Endodermal cell (in vitro differentiated cells): ENCODE data around the gene RCVRN. TPM values are rescaled to one million over a fixed set of nuclear protein-coding genes. Genes with fewer than 3 reads are reported as not detected.

ENCODE experiments used
- DNase-seq: peaks from one replicate; pipeline ENCODE4 v3.0.0-alpha.2; 2017
- H3K27ac ChIP-seq: 2 replicates; pipeline ENCODE4 v1.5.1; 2013; ENCODE audit warnings: mild to moderate bottlenecking, low read depth, low read length, moderate library complexity
- H3K27me3 ChIP-seq: 2 replicates; pipeline ENCODE4 v1.6.1; 2013; ENCODE audit warnings: mild to moderate bottlenecking, low read length, moderate library complexity; ENCODE audit not compliant: insufficient read depth, control insufficient read depth, poor library complexity, severe bottlenecking
- H3K36me3 ChIP-seq: 2 replicates; pipeline ENCODE4 v1.7.0; 2013; ENCODE audit warnings: mild to moderate bottlenecking, low read length, moderate library complexity; ENCODE audit not compliant: control insufficient read depth, insufficient read depth
- H3K4me1 ChIP-seq: one replicate; pipeline ENCODE4 v1.7.0; 2013; ENCODE audit warnings: low read length; ENCODE audit not compliant: control insufficient read depth, insufficient read depth
- H3K4me3 ChIP-seq: 2 replicates; pipeline ENCODE4 v1.5.1; 2013; ENCODE audit warnings: mild to moderate bottlenecking, low read length, moderate library complexity
- H3K9ac ChIP-seq: 2 replicates; pipeline ENCODE4 v1.6.1; 2013; ENCODE audit warnings: mild to moderate bottlenecking, low read length, moderate library complexity; ENCODE audit not compliant: poor library complexity, severe bottlenecking; ENCODE audit errors: extremely low read depth
- H3K9me3 ChIP-seq: 2 replicates; pipeline ENCODE4 v1.6.1; 2013; ENCODE audit warnings: mild to moderate bottlenecking, low read length, moderate library complexity; ENCODE audit not compliant: control insufficient read depth
- H3K27ac Mint-ChIP-seq: 2 replicates; pipeline ENCODE4 v1.8.0; 2020; ENCODE audit warnings: mixed read lengths
- H3K27me3 Mint-ChIP-seq: 2 replicates; pipeline ENCODE4 v1.8.0; 2021; ENCODE audit warnings: mild to moderate bottlenecking, mixed read lengths; ENCODE audit not compliant: insufficient read depth
- H3K36me3 Mint-ChIP-seq: 2 replicates; pipeline ENCODE4 v1.8.0; 2020; ENCODE audit warnings: low read depth, mixed read lengths
- H3K4me1 Mint-ChIP-seq: 2 replicates; pipeline ENCODE4 v1.8.0; 2020; ENCODE audit warnings: mixed read lengths
- H3K4me3 Mint-ChIP-seq: 2 replicates; pipeline ENCODE4 v1.8.0; 2020; ENCODE audit warnings: mild to moderate bottlenecking, moderate library complexity, mixed read lengths
- H3K9me3 Mint-ChIP-seq: 2 replicates; pipeline ENCODE4 v1.8.0; 2020; ENCODE audit warnings: mild to moderate bottlenecking, mixed read lengths
- WGBS, 2 experiments: methylation state at CpG; one replicate each; pipeline versions ENCODE4 v1.1.5 to v1.1.7; 2013; ENCODE audit warnings: missing lambda C conversion rate in 2 of 2, mixed read lengths in 1 of 2; ENCODE audit not compliant: insufficient coverage in 1 of 2, insufficient read length in 1 of 2; 5-methylcytosine and 5-hydroxymethylcytosine counted together
- total RNA-seq, 2 donors: library from RNA; stranded (reverse); fragmentation: NEBNext Ultra II Directional in 1 of 2; extraction: Animal tissue kit (Norgen Biotek cat#: 25700) in 1 of 2; gene quantifications; 2 replicates in 1 of 2; 3 replicates in 1 of 2; pipeline ENCODE4 v1.2.1, GENCODE V29; 2021
- TF ChIP-seq, protein P1 (sequence below): fragments of 200-600 bp; sonication (generic); conservative IDR thresholded peaks from 2 replicates; pipeline ENCODE4 v1.5.0; 2021; ENCODE audit warnings: antibody characterized with exemption, mild to moderate bottlenecking

The RCVRN gene
- total RNA-seq, 2 donors from 2014 or later = not detected

DNA sequence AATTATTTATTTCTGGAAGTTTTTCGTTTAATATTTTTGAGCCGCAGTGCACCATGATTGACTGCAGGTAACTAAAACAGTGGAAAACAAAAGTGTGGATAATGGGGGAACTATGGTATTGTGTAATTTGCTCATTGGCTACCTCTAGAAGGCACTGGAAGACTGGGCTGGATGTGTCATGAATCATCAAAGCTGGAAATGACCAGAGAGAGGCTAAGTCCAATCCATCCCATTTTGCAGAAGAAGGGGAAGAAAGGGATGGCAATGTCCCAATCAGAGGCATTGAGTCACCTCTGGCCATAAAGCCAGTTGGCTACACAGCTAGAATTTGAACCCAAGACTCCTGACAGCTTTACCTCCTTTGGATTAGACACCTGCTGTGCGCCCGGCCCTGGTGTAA, 50.0 kb downstream of the RCVRN start:
- Histone ChIP-seq H3K27ac (no peak overlapping the region), H3K27me3 (no peaks in the 10 kb centered on the region), H3K36me3 (no peaks in the 10 kb centered on the region), H3K9me3 (peaks cover 14% of the 10 kb centered on the region), H3K4me1 (peaks cover 2% of the 10 kb centered on the region), H3K4me3 (no peak overlapping the region), H3K9ac (no peak overlapping the region)
- Mint-ChIP-seq H3K27me3 (peaks cover 32% of the 10 kb centered on the region), H3K9me3 (peaks cover 6% of the 10 kb centered on the region), H3K4me3 (no peak overlapping the region), H3K4me1 (peaks cover 14% of the 10 kb centered on the region), H3K27ac (no peak overlapping the region), H3K36me3 (no peaks in the 10 kb centered on the region)
- TF ChIP-seq, protein P1, sequence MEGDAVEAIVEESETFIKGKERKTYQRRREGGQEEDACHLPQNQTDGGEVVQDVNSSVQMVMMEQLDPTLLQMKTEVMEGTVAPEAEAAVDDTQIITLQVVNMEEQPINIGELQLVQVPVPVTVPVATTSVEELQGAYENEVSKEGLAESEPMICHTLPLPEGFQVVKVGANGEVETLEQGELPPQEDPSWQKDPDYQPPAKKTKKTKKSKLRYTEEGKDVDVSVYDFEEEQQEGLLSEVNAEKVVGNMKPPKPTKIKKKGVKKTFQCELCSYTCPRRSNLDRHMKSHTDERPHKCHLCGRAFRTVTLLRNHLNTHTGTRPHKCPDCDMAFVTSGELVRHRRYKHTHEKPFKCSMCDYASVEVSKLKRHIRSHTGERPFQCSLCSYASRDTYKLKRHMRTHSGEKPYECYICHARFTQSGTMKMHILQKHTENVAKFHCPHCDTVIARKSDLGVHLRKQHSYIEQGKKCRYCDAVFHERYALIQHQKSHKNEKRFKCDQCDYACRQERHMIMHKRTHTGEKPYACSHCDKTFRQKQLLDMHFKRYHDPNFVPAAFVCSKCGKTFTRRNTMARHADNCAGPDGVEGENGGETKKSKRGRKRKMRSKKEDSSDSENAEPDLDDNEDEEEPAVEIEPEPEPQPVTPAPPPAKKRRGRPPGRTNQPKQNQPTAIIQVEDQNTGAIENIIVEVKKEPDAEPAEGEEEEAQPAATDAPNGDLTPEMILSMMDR = no peak
- DNase-seq = peak; percentile 48
- 80 to 87% methylated on average over 2 to 4 of the region's 4 CpGs for WGBS, 2 experiments

DNA sequence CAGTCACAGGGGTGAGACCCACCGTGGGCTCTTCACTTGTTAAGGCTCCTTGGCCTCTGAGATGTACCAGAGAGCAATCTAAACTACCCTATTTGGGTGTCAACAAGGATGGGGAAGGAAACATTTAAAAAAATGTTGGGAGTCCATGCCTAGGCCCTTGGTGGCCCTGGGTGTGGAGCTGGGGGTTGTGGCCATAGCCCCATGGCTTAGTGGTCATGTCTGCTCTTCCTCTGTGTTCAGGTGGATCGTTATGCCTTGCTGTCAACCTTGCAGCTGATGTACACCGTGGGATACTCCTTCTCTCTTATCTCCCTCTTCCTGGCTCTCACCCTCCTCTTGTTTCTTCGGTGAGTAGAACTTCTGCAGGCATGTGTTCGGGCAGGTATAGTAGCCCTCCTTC, 50.8 kb downstream of the RCVRN start:
- peaks cover 35% of the 10 kb centered on the region for H3K27me3 Mint-ChIP-seq
- TF ChIP-seq, protein P1 = no peak
- Histone ChIP-seq H3K4me3 (no peak overlapping the region), H3K27ac (no peak overlapping the region), H3K9ac (no peak overlapping the region), H3K4me1 (peaks cover 2% of the 10 kb centered on the region), H3K27me3 (no peaks in the 10 kb centered on the region), H3K36me3 (no peaks in the 10 kb centered on the region), H3K9me3 (peaks cover 14% of the 10 kb centered on the region)
- no peak overlapping the region for H3K27ac Mint-ChIP-seq
- H3K36me3 Mint-ChIP-seq = no peaks in the 10 kb centered on the region
- no peak overlapping the region for H3K4me3 Mint-ChIP-seq
- H3K4me1 Mint-ChIP-seq = peaks cover 15% of the 10 kb centered on the region
- 78 to 96% methylated on average over 2 to 5 of the region's 5 CpGs for WGBS, 2 experiments
- no peak for DNase-seq
- peaks cover 5% of the 10 kb centered on the region for H3K9me3 Mint-ChIP-seq

DNA sequence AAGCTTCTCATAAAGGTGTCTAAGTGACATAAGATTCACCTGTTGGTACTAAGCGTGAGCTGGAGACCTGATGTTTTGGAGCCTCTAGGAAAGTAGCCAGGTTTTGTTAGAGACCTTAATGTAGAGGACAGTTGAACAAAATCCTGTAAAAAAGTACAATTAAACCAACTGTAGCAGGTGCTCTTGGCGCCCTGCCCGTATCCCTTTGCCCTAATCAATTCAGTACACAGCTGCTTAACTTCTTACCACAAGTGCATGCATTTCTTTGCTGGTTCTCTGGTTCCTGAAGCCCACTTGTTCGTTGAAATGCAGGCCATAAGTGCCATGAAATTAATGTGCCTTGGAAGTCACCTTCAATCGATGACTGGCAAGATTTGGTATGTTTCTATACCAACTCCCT, 54.9 kb downstream of the RCVRN start:
- Mint-ChIP-seq H3K27me3 (peaks cover 50% of the 10 kb centered on the region), H3K4me1 (peaks cover 17% of the 10 kb centered on the region), H3K9me3 (no peaks in the 10 kb centered on the region), H3K27ac (no peak overlapping the region), H3K4me3 (no peak overlapping the region), H3K36me3 (no peaks in the 10 kb centered on the region)
- no peaks in the 10 kb centered on the region for H3K9me3 ChIP-seq
- no peaks in the 10 kb centered on the region for H3K36me3 ChIP-seq
- TF ChIP-seq, protein P1 = no peak
- no peak overlapping the region for H3K4me3 ChIP-seq
- 96 to 97% methylated on average over 4 to 5 of the region's 5 CpGs for WGBS, 2 experiments
- no peak overlapping the region for H3K9ac ChIP-seq
- H3K27ac ChIP-seq = no peak overlapping the region
- peaks cover 2% of the 10 kb centered on the region for H3K4me1 ChIP-seq
- no peak for DNase-seq
- H3K27me3 ChIP-seq = peaks cover 5% of the 10 kb centered on the region

Other genes starting within 250 kb of the RCVRN start
- gene DHRS7C, start 113.7 kb downstream of the RCVRN start, total RNA-seq = not detected
- gene GSG1L2, start 83.2 kb downstream of the RCVRN start, total RNA-seq = not detected
- gene GLP2R, start 79.3 kb downstream of the RCVRN start, total RNA-seq = not detected